MV-4-11 (cell line): ENCODE data around the gene NAGPA.

Source experiments
- DNase-seq: peaks from one replicate; lab custom pipeline; 2025; lab: John Stamatoyannopoulos, UW

The NAGPA gene

GRCh38 chr16:5002699-5003143, 31.0 kb downstream of the NAGPA start:
- DNase-seq = no peak

- no peak for DNase-seq
These were observed 31.7 kb downstream of the NAGPA start for GRCh38 chr16:5001986-5002385.

- peak; percentile 68 for DNase-seq
These were observed 32.2 kb downstream of the NAGPA start for GRCh38 chr16:5001571-5001970.

- DNase-seq = no peak
These were observed 33.1 kb downstream of the NAGPA start for GRCh38 chr16:5000573-5001001.

- no peak for DNase-seq
These were observed 38.9 kb downstream of the NAGPA start for GRCh38 chr16:4994719-4995434.

GRCh38 chr16:4991754-4992153, 42.0 kb downstream of the NAGPA start:
- DNase-seq = no peak

GRCh38 chr16:4990415-4990814, 43.3 kb downstream of the NAGPA start:
- no peak for DNase-seq

GRCh38 chr16:4989391-4990006, 44.2 kb downstream of the NAGPA start:
- DNase-seq = no peak

GRCh38 chr16:4988647-4989046, 45.1 kb downstream of the NAGPA start:
- DNase-seq = no peak

- no peak for DNase-seq
These were observed 46.0 kb downstream of the NAGPA start for GRCh38 chr16:4987580-4988374.

GRCh38 chr16:4987250-4987579, 46.5 kb downstream of the NAGPA start:
- no peak for DNase-seq

GRCh38 chr16:4984174-4984990, 49.4 kb downstream of the NAGPA start:
- DNase-seq = no peak

GRCh38 chr16:4982056-4982867, 51.5 kb downstream of the NAGPA start:
- no peak for DNase-seq

- no peak for DNase-seq
These were observed 52.3 kb downstream of the NAGPA start for GRCh38 chr16:4981473-4981872.

- DNase-seq = no peak
These were observed 53.0 kb downstream of the NAGPA start for GRCh38 chr16:4980691-4981090.

- DNase-seq = no peak
These were observed 53.7 kb downstream of the NAGPA start for GRCh38 chr16:4979736-4980660.

GRCh38 chr16:4979164-4979563, 54.6 kb downstream of the NAGPA start:
- no peak for DNase-seq

GRCh38 chr16:4976611-4977145, 57.1 kb downstream of the NAGPA start:
- no peak for DNase-seq

- DNase-seq = peak; percentile 96
These were observed 57.7 kb downstream of the NAGPA start for GRCh38 chr16:4976079-4976478.
